ENCODE data around the gene FGF7.
"Not testable (repeated sequence)": the region's sequence is repeated elsewhere in the genome, so short reads cannot be mapped to it uniquely, and the experiment has no call there.

Gene FGF7

DNA sequence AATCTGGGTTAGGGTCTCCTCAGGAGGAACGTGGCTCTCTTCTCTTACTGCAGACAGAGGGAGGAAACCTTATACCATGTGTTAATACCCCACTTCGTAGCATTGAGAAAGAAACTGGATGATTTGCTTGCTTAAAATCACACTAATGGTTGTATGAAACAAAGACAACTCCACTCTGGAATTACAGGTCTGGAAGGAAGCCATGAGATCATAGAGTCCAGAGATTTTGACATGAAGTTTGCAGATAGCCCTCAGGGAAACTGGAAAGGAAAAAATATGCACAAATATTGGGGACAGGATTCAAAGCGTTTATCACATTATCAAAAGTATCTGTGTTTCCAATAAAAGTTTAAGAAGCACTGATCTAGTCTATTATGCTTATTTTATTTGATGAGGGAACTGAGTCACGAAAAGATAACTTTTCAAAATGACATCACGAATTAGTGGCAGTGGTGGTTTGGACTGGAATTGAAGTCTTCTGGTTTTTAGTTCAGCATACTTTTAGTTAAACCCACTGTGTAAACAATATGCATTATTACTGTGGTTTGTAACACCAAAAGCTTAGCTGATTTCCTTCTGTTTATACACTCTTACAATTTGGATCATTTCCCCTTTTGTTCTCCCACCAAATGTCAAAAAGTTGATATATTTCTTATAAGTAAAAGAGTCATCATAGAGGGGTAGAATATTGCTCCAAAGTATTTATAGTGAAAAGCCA lies 16.8 kb downstream of the FGF7 start:
- DNase-seq (ENCODE audit: low read depth): no peak

DNA sequence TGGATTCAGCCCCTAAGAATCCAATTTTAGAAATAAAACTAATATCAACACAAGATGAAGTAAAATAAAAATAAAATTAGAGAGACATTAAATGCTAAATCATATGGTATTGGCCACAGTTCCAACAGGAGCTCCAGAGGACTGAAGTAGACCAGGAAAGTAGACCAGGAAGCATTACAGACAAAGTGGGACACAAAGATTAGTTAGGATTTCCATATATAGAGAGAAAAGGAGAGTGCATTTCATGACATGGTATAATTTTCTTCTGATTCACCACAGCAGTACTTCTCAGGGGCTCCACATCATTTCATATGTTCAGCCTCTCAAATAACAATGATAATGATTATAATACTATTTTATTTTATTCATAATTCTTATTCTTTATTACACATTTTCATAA lies 18.3 kb downstream of the FGF7 start:
- no peak for DNase-seq (ENCODE audit: low read depth)

DNA sequence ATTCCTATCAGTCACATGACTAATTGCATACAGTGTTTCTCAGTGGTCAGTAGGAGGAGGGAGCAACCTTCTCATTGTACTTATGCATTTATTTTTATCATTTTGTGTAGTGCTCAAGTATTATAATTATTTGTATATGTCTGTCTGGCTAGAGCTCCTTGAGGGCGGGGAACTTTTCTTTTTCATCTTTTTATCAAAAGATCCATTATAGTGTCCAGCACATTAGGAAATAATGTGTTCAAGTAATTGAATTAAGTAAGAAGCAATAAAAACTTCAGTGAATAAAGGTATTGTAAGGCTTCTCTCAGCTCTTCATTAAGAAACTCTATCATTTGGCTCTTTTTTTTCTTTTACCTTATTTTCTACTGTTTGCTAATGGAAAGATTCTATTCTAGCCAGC lies 18.8 kb downstream of the FGF7 start:
- DNase-seq (ENCODE audit: low read depth): no peak

DNA sequence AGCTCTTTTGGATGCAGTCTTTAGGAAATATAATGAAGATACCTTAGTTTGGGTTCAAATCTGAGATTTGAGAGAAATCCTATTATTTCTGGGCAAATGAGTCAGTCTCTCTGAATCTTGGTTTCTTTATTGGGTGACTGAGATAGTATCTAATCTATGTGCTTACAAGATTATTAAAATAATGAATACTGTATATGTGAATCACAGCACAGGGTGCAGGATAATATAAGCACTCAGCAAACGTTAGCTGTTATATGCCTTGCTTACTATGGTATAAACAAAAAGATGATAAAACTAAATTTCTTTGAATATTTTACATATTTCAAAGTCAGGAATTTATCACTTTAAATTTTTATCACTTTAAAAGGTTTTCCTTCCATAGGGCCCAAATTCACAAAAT lies 29.6 kb downstream of the FGF7 start:
- DNase-seq (ENCODE audit: low read depth): no peak

DNA sequence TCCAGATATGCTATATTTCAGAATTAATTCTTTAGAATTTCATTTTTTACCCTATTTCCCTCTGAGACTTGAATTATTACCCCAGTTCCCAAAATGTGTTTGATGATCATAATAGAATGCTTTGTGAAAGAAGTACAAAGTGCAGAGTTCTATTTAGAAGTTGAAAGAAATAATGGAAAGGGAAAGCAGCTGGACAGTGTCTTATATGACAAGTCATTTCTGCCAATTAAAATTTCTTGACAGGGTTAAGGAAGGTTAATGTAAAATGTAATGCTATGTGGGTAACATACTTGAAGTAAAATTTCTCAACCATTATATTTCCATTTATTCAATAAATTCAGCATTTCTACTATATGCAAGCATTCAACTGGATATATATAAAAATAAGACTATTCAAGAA lies 33.1 kb downstream of the FGF7 start:
- DNase-seq (ENCODE audit: low read depth): no peak

DNA sequence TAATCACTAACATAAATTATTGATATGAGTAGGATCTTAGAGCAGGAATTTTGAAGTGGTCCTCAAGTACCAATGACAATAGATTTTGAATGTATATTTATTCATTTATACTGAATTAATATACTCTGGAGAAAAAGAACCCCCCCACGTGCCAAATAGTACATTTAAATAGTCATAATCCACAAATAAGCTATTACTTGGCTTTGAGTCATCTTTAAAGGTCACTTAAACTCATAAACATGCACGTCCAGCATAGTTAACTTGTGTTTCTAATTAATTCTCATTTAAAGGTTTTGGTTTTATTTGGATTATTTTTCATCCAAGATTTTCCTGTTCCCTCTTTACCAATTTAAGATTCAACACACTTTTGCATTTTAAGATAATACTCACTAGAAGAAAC lies 35.1 kb downstream of the FGF7 start:
- DNase-seq (ENCODE audit: low read depth): no peak

DNA sequence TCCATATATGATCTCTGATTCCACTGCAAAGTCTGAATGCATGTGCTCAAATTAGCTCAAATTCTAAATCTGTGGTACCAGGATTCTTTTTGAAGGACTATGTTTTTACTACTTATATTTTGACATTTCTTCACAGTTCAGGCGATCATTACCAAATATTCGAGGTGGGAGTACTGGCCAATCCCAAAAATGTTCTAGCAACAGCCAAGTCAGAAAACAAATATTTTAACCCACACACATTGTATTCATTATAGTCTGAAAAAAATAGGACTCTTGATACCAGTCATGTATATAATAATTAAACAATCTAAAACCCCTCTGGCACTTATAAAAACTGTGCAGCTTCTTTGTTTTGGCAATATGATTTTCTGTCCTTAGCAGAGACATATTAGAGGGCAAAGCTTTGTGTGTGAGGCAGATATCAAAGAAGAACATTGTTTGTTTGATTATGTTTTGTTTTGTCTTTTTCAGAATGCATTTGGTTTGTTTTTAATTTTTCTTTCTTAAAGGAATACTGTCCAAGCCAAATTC lies 37.4 kb downstream of the FGF7 start:
- no peak for DNase-seq (ENCODE audit: low read depth)

DNA sequence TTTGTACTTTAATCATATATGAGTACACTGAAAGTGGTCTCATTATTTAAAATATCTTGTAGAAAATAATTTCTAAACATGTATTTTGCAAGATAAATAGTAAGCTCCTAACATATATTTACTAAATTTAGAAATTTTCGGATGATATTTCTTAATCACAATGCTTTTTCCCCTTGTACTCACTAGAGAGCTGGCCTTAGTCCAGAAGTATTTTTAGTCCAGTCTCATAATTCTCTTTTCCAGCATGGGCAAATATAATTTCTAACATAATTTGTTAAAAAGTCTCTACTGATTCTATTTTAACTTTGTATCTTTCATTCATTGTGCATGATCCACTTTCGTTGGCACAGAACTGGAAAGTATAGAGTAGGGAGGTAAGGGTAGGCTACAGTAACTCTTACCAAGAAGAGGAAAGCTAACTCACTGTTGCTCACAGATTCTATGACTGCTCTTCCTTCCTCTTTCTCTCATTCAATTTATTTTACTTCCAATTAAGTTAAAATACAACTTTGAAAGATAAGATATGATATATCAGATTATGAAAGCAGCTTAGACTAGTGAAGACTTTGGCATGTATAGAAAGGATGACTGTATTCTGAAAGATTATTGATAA lies 39.3 kb downstream of the FGF7 start:
- DNase-seq (ENCODE audit: low read depth): no peak

DNA sequence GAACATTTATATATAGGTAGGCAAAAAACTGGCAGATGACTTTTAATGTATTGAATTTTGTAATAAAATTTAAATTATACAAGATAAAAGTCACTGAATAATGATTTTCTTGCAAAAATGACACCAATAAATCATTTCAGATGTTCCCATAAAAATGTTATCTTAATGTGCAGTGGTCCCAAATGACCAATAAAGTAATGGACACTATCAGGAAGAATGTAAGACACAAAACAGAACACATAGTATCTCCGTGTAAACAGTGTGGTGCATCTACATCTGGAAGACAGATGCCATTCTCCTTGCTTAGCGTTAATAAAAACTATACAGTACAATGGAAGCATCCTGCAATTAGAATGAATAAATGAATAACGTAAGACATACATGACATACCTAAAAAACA lies 41.5 kb downstream of the FGF7 start:
- DNase-seq (ENCODE audit: low read depth): no peak

DNA sequence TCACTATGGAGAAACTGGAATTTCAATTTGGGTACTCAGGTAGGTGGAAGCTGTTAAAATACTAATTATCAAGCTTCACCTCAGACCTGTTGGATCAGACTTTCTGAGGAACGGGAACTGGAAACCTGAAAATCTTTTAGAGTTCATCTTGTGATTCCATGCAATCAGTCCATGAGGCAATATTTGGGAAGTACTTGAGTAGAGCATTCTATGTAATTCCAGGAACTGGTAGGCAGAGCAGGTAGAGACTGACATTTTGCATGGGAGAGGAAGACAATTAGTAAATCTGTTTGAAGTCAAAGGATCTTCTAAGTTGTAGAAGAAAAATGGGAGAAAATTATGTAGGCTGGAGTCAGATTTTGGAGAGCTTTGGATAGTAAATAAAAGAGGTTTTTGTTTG lies 43.1 kb downstream of the FGF7 start:
- DNase-seq (ENCODE audit: low read depth): no peak

DNA sequence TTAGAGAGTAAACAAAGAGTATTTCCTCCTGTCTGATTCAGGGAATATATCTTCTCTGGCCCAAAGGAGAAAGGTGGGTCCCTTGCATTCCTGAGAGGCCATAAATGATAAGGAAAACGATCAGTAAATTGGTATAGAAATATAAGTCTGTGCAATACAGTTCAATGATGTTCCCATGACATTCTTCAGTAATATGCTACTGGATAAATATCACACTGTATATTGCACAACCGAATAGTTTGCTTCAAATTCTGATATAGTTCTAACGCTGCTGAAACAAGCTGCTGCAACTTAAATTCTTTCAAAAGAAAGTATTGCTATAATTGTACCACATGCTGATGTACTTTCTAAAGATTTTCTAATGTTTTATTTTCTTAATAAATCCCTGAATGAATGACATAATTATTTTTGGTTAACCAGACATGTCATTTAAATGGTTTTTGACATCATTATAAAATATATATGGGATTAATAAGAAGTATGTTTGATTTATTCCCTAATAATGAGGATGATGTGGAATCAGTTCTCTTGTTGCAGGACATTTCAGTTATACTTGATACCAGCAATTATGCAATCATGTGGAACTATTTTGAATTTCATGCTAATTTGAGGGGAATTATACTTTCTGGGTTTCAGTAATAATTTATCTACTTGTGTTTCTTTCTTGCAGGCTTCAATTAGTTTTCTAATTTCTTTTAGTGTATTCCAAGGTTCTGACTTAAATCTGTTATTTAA lies 44.9 kb downstream of the FGF7 start:
- no peak for DNase-seq (ENCODE audit: low read depth)

DNA sequence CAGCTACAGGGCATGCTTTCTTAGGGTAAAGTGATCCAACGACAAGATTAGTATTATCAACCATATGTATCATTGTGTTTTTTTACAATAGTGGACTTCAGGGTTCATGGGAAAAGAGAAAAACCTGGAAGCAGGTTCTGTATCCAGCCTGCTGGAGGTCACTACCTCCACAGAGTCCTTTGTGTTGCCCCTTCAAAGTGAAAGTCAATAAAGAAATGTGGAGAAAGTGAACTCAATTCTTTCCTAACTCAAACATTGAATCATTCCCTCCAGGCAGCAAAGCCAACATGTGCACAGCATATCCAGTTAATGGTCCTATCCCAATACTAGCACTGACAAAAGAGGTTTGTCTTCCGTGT lies 45.4 kb downstream of the FGF7 start:
- DNase-seq (ENCODE audit: low read depth): no peak

DNA sequence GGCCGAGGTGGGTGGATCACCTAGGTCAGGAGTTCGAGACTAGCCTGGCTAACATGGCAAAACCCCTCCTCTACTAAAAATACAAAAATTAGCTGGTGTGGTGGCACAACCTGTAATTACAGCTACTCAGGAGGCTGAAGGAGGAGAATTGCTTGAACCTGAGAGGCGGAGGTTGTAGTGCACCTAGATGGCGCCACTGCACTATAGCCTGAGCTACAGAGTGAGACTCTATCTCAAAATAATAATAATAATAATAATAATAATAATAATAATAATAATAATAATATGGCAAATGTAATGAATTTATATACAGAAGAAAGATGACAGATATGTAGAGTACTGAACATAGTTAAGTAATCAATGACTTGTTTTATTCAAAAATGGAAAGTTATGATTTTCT lies 48.2 kb downstream of the FGF7 start:
- not testable (repeated sequence) for DNase-seq (ENCODE audit: low read depth)

DNA sequence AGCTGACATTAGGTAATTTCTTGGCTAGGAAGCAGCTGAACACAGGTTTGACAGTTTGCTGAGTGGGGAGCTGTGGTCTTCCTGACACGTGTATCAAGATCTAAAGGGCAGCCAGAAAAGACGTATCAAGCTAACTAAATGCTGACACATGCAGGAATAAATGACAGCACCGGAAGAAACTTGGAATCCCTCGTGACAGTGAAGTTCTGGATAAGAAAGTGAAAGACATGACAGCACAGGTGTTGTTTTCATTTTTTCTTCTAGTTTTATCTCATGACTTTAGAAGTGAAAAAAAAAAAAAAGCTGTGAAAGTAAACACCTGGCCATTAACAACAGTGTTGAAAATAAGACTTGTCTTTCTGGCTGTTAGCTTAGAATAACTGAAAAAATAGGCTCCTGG lies 48.7 kb downstream of the FGF7 start:
- DNase-seq (ENCODE audit: low read depth): no peak

DNA sequence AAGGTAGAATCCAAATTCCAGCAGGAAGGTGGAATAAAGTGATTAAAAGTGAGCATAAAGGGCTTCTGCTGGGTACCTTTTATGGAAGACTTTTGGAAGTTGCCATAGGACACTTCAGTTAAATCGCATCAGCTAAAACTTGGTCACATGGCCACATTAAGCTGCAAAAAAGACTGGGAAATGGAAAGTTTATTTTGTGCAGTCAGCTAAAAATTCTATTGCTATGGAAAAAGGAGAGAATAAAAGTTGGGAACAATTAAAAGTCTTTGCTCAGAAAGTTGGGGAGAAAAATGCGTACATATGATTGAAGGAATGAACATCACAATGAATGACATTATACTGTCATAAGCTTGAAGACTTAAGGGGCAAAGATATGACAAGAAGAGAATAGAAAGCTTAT lies 49.3 kb downstream of the FGF7 start:
- no peak for DNase-seq (ENCODE audit: low read depth)

DNA sequence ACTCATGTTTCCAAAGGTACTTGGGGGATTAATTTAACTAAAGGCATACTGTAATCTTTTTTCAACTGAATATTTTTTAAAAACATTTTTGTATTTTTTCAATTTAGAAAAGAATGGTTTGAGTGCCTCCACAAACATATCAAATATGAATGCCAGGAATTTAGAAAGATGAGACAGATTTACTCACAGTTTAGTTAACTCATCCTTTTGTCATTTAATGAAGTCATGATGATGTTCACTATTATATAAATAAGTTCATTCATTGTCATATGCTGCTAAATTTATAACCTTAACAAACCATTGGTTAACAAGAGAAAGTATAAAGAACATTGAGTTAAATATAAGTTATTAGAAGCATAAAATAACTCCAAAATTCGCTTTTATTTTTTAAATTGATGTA lies 50.0 kb downstream of the FGF7 start:
- DNase-seq (ENCODE audit: low read depth): no peak

DNA sequence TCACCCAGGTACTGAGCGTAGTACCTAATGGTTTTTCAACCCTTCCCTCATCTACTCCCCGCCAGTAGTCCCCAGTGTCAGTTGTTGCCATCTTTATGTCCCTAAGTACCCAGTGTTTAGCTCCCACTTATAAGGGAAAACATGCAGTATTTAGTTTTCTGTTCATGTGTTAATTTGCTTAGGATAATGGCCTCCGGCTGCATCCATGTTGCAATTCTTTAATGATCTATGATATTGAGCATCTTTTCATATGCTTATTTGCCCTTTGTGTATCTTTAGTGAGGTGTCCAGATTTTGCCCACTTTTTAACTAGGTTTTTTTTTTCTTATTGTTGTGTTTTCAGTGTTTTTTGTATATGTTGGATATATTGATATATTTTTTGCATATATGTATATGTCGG lies 55.0 kb downstream of the FGF7 start:
- DNase-seq (ENCODE audit: low read depth): not testable (repeated sequence)

DNA sequence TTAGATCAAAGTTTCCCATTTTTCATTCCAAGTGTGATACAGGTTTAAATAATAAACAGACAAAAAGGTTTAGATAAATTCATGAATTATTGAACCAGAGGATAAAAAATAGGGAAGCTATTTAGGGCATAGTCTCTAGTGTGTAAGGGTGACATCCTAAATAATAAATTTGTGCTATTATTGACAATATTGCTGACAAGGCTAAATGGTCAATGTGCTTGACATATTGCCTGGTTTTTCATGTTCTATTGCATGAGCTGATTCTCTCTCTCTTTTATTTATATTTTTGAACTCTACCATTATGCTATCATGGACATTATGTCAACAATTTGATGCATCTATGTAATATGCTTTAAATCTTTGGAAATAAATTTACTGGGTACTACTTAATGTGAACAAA lies 55.9 kb downstream of the FGF7 start:
- DNase-seq (ENCODE audit: low read depth): not testable (repeated sequence)

DNA sequence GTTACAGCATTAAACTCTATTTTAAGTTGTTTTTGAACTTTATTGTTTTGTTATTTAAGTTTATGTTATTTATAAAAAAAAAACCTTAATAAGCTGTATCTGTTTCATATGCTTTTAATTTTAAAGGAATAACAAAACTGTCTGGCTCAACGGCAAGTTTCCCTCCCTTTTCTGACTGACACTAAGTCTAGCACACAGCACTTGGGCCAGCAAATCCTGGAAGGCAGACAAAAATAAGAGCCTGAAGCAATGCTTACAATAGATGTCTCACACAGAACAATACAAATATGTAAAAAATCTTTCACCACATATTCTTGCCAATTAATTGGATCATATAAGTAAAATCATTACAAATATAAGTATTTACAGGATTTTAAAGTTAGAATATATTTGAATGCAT lies 62.4 kb downstream of the FGF7 start:
- DNase-seq (ENCODE audit: low read depth): not testable (repeated sequence)

DNA sequence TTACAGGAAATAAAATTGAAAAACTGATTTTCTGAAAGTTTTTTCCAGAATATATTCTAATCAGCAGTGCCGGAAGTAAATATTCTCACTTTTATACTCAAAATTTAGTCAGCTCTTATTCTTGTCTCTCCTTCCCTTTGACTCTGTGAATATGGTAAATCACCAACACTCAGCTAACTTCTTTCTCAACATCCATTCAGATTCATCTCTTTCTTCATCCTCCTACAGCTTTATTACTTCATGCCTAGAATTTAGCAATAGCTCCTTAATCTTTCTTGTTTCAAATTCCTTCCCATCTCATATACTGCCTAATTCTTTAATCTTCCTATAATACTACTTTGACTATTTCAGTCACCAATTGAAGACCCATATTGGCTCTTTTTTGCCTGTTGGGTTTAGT lies 67.9 kb downstream of the FGF7 start:
- no peak for DNase-seq (ENCODE audit: low read depth)

DNA sequence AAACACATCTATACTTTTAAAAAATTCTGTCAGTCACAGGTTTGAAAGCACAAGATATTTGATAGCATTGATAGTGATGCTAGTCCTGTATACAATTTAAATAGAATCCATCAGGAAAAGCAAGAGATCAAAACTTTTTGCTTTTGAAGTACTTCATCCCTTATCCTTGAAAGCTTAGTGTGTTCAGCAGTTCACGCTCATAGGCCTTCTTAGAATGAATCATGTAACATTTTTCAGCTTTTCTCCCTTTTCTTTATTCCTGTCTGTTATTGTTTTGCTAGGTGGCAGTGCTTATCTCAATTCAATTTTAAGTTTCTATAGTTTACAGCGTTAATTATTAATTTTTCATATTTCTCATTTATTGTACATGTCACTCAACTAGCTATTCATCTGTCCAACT lies 69.1 kb downstream of the FGF7 start:
- no peak for DNase-seq (ENCODE audit: low read depth)

DNA sequence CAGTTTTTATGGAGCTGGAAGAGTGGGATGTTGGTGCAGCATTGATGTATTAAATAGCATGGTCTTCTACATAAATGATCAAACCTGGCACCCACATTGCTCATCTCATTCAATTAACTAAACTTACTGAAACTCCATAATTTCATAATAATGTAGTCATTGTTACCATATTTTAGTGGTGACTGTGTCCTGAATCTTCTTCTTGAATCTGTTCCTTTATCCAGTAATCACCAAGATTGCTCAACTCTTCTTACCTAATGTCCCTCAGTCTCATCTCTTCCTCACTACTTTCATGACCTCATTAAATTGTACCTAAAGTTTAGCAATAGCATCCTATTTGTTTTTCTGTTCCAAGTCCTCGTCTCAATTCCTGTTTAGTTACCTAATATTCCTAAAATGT lies 69.8 kb downstream of the FGF7 start:
- no peak for DNase-seq (ENCODE audit: low read depth)

DNA sequence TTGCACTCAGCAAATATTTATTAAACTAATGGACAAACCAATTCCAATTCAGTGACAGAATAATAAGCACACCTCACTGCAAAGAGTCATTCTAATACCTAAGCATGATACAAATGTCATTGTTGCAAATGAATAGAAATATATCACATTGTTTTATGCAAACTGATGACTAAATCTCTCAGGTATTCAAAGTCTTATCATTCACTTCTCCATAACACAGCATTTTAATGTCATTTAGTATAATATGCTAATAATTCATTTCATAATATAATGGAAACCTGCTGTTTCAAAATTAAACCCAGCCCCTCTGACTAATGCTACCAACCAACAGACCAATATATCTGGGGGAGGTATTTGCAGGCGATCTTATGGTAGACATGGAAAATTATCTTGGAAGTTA lies 71.8 kb downstream of the FGF7 start:
- no peak for DNase-seq (ENCODE audit: low read depth)

Measured in T follicular helper cell (primary cell).